Activated CD4-positive, alpha-beta T cell treated with anti-CD3 and anti-CD28 coated beads for 1 hour (primary cell): ENCODE results near the gene MS4A4A.
A peak's percentile ranks its signal among the peaks of the same experiment; 100 is the strongest.

Source experiments
- DNase-seq: peaks from one replicate; pipeline ENCODE4 v3.0.0-alpha.2; 2020

Gene MS4A4A

GRCh38 chr11:60305906-60306619 lies 25.6 kb downstream of the MS4A4A start:
- no peak for DNase-seq

GRCh38 chr11:60307507-60308195 lies 27.2 kb downstream of the MS4A4A start:
- no peak for DNase-seq

- DNase-seq, result no peak
These were observed 30.0 kb downstream of the MS4A4A start for GRCh38 chr11:60310407-60310998.

DNA sequence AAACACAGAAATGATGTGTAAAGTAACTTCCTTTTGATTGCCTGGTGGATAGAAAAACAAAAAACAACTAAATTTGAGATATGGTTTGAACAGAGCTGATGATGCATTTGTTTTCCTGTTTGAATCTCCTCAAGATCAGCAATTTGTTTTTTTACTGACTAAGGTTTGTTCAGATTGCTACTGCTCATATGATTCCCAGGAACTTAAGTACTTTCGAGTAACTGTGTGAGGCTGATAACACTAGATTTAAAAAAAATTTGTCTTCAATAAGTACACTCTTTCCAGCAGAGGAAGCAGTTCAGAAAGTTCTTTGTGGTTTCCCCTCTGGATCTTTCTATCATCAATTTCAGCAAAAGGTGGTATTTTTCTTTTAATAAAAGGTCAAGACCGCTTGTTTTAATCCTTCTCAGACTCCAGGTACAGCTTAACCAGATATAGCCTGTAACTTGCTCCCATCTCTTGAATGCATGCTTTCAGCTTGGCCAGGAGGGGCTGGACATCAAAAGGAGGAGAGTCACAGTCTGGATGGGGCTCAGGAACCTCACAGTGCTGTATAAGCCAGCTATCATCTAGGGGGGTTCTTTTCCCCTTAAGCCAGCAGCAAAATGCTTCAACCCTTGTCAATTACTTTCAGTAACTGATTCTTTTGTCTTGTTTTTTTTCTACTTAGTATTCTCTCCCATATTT lies 34.3 kb downstream of the MS4A4A start:
- no peak for DNase-seq

DNA sequence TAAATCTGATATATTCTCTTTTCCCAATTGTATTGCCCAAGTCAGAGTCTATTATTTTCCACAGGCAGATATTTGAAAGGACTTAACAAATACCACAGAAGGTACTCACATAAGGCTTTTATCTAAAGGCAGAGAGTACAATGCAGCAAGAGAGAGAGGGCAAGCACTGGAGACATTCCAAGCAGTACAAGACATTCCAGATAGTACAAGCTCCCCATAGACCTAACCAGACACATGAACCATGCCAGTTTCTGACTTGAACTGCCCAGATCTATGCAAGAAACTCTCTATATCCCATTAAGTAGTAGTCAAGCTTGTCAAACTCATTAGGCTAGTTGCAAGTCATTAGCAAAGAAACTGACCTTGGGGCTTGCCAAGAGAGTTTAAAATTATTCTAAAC lies 35.4 kb downstream of the MS4A4A start:
- DNase-seq, result no peak

DNA sequence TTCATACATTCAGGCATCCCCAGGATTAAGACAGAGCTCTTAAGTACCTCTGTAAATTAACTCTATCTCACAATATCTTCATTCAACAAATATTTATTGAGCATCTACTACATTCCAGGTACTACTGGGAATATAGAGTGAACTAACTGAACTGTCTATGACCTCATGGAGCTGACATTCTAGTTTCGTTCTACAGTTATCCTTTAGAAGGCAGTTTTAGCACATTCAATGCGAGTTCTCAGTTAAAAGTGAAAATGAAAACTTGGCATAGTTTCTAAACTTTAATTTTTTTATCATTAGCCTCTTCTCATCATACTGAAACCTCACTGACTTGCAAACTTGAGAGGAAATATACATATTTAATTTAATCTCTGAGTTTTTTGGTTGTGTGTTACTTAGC lies 35.9 kb downstream of the MS4A4A start:
- DNase-seq, result no peak

DNA sequence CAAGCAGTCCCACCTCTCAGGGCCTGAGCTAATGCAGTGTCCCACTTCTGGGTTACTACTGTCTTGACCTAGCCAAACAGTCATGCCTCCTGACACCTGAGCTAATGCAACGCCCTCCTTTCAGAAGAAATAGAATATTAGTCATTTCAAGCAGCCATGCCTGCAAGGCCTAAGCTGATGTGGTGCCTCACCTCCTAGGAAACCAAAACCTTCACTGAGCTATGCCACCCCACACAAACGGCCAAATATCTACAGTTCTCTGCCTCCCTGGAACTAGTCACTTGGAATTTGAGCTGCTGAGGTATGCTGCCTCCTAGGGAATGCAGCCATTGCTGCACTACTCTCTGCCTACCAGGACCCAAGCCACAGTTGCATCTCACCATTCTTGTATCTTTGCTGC lies 38.3 kb downstream of the MS4A4A start:
- DNase-seq, result no peak

GRCh38 chr11:60321051-60321450 lies 40.6 kb downstream of the MS4A4A start:
- DNase-seq, result no peak

DNA sequence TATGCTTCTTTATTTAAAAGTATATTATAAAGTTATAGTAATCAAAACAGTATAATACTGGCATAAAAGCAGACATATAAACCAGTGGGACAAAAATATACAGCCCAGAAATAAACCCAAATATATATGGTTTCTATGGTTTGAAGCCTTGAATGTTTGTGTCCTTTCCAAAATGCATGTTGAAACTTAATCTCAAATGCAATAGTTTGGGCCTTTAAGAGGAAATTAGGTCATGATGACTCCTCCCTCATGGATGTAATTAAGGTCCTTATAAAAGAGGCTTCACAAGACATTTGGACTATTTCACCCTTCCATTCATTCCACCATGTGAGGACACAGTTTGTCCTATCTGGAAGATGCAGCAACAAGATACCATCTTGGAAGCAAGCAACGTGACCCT lies 46.5 kb downstream of the MS4A4A start, which contains the start of gene MS4A6E:
TSS of gene MS4A6E (plus strand) at position 301 of the 400 bp plus-strand sequence. CDS start 7,641 bp downstream, outside the sequence.
- DNase-seq, result no peak

DNA sequence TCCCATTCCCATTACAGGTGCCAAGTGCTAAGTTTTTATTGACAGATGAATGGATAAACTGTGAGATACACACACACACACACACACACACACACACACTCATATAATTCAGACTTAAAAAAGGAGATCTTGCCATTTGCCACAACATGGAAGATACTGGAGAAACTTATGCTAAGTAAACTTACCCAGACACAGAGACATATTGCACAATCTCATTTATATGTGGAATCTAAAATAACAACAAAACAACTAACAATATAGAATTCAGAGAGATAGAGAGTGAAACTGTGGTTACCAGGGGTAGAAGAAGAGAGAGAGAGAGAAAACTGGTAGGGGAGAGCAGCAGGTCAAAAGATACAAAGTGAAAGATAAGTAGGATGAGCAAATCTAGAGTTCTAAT lies 48.0 kb downstream of the MS4A4A start:
- no peak for DNase-seq

DNA sequence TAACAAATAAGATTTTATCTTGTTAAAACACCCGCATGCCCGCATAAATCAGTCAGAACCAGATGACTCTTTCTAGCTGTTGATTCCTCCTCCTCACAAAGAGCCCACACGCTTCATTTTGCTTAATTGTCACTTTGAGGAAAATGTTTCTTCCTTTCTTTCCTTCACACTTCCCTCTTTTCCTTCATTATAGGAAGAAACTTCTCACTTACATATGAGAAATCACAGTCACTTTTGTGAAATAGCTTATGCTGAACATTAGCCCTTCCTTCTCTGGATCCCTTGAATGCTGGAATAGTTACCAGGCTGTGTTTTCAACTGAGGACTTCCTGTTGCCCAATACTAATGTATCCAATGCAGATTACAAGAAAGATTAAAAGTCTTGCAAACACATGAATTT lies 52.4 kb downstream of the MS4A4A start:
- no peak for DNase-seq

DNA sequence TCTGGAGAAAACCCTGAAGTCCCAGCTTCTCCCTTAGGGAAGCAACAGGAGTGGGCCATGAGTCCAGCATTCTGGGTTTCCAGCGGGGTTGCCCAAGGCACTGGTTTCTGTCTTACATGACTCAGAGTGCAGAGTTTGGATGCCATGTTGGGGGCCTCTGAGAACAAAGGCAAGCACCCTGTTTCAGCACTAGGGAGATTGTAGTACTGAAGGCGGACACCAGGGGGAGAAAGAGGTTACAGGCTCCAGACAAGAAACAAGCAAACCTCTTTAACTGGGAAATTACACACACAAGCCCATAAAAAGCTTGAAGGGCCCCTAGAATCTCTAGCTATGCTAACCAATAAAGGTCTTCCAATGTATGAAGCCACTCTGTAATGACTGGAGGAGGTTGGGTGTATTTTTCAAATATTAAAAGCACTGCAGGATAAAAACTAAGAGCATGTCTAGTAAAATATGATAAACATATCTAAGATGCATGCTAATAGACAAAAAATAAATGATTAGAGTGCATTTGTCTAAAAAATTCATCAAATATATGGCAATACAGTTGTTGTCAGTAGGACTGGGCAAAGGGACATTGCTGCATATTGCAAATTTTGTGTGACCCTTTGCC lies 53.6 kb downstream of the MS4A4A start:
- peak; percentile 19 for DNase-seq

GRCh38 chr11:60336767-60337391 lies 56.4 kb downstream of the MS4A4A start:
- no peak for DNase-seq

GRCh38 chr11:60338053-60338452 lies 57.6 kb downstream of the MS4A4A start:
- no peak for DNase-seq

DNA sequence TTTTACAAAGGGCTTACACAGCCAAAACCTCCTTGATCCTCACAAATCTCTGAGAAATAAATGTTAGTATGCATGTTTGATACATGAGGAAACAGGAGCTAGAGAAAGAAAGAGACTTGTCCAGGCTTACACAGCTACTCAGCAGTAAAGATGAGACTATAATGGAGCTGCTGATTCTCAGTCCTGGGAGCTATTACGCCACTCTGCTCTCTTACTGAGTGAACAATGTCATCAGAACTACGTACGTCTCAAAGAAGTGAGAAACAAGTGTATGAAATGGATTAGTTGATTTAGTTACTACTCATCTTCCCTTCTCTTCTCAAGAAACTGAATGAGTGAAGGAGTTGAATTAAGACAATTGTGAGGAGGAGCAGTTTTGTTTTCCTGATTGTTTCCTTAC lies 58.9 kb downstream of the MS4A4A start:
- DNase-seq, result no peak

DNA sequence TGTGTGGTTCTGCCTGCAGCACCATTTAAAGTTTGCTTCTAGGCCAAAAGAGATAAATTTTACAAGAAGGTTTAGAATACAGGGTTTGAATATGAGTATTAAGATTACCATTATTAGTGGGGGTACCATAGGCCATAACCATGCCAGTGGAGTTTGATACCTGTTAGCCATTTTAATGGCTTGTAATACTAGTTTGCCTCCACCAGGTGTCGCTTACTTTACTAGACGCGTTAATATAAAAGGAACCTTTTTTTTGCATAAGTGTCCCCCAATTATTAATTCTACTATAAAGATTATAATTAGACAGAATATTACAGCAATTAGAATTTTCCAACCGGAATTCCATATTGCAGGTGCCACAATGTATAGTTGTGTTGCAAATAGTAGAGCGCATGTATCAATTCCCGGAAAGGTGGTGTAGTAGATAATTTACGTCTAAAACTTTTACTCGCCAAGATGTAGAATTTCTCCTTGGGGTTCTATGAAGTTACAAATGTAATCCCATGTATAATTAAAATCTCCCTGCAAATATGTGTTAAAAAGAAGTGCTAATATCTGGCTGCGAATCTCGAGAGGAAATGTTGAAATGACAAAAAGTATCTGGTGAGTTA lies 62.7 kb downstream of the MS4A4A start:
- DNase-seq, result no peak

DNA sequence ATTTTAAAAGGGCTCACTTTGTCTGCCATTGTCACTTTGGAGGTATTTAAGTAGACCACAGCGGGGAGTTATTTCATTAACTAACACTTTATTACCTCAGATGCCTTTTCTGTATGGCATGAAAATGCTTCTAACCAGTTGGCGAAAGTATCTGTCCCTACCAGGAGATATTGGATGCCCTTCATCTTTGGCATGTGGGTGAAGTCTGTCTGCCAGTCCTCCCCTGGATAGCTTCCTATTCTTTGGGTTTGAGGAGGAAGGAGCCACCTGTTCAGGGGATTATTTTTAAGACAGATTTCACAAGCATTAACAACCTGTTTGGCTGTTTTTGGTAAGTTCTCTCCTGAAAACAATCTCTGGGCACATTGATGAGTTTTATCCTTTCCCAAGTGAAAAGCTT lies 63.7 kb downstream of the MS4A4A start:
- DNase-seq, result no peak

DNA sequence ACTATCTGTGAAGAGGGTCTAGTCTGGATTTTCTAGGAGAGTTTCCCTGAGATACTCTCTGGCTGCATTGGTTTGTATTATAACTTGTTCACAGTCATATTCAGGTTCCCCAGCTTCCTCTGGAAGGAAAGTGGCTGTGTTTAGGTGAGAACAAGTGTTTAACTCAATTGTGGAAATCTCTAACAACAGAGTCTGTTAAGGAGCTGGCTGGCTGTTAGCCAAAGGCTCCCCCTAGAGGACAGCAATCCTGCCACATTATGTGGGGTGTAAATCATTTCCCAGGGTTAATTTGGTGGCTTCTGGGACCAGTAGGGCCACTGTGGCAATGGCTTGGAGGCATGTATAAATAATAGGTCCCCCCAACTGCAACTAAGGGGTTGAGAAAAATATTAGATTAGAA lies 65.0 kb downstream of the MS4A4A start:
- no peak for DNase-seq

DNA sequence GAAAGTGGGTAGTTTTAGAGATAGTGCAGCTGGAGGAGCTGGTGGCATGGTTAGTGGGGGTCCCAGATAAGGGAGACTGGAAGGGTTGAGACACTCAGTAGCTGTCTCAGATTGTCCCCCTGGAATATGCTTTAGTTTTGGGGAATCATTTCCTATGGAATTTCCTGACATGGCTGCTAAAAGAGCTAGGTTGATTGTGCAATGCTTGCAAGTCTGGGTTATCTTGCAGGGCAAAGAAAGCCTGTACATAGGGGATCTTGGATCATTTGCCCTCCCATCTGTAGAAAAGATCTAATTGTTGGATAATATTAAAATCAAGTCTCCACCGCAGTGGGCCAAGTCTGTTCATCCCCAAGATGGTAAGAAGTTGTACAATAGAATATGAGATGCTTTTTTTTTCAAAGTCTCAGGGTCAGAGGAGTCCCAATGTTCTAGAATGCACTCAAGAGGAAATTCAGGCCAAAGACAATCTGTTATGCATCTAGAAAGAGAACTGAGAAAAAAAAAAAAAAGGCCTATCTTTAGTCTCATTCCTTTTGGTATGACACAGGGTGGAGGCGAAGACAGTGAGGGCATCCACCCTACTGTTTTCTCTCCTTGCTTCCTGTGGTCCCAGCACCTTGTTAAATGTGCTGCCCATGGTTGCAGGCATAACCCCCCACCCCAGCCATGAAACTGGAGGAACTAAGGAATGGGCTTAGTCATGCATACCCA lies 66.8 kb downstream of the MS4A4A start:
- no peak for DNase-seq

DNA sequence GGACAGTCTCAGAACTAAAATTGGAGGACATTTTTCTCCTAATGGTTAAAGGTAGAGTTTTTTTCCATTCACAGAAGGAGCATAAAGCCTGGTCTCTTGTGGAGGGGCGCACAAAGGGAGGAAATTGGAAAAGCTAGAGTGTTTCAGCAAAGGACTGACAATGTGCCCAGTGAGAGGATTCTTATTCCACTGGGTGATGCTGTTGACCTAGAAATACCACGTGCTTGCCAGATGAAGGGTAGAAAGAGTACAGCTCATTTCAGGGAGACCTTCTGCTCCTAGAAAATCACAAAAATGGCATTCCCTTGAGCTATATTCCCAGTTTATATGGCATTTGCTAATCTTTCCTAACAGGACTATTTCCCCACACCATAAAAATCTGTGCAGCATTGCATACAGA lies 67.7 kb downstream of the MS4A4A start:
- DNase-seq, result no peak

- DNase-seq, result no peak
These were observed 69.5 kb downstream of the MS4A4A start for GRCh38 chr11:60349990-60350389.

DNA sequence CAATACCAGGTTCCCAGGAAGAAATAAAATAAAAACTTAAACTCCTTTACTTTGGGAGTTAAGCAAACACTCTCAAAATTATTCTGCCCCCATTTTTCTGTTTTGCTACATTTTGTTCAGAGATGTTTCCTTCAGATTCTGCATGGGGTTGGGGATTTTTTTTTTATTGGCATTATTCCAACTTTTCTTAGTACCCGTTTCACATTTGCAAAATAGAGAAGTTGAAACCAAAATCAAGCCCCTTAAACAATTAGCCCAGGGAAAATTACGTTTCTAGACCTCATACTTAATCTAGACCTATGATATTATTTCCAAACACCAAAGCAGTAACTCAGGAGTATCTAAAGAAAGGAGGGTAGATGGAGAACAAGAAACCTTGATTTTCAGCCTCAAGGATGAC lies 77.3 kb downstream of the MS4A4A start:
- DNase-seq, result no peak
